NCI-H1436 (cell line): ENCODE results near the gene ULK3.

Experiments used
- DNase-seq: peaks from one replicate; lab custom pipeline; 2025; lab: John Stamatoyannopoulos, UW

ULK3 gene

DNA sequence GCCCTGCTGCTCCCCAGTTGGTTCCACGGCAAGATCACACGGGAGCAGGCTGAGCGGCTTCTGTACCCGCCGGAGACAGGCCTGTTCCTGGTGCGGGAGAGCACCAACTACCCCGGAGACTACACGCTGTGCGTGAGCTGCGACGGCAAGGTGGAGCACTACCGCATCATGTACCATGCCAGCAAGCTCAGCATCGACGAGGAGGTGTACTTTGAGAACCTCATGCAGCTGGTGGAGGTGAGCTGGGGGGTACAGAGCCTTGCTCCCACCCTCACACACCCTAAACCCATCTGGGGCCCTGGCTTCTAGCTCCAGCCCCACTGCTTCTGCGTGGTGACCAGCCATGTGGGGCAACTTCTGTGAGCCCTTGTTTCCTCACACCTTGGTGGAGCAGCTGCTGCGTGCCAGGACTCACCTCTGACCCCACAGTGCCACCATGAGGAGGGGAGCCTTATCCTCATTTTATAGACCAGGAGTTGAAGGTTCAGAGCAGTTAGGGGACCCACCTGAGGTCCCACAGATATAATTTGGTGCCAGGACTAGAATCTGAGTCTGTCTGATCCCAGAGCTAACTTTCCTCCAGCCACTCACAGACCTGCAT, 43.6 kb downstream of the ULK3 start:
- DNase-seq: no peak

GRCh38 chr15:74798388-74799254, 44.3 kb downstream of the ULK3 start:
- no peak for DNase-seq

DNA sequence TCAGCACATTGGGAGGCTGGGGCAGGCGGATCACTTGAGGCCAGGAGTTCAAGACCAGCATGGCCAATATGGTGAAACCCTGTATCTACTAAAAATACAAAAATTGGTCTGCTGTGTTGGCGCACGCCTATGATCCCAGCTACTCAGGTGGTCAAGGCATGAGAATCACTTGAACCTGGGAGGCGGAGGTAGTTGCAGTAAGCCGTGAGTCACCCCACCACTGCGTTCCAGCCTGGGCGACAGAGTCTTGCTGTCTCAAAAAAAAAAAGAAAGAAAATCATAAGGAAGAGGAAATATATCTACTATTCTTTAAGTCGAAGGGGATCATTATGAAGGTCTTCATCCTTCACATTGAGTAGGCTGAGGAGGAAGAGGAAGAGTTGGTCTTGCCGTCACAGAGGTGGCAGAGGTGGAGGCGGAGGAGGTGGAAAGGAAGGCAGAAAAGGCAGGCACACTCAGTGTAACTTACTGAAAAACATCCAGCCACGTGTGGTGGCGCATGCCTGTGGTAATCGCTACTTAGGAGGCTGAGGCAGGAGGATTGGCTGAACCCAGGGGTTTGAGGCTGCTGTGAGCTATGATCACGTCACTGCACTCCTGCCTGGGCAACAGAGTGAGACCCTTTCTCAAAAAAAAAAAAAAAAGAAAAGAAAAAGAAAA, 46.9 kb downstream of the ULK3 start:
- DNase-seq: no peak

GRCh38 chr15:74794970-74795349, 48.0 kb downstream of the ULK3 start:
- no peak for DNase-seq

GRCh38 chr15:74794248-74794969, 48.5 kb downstream of the ULK3 start:
- no peak for DNase-seq

DNA sequence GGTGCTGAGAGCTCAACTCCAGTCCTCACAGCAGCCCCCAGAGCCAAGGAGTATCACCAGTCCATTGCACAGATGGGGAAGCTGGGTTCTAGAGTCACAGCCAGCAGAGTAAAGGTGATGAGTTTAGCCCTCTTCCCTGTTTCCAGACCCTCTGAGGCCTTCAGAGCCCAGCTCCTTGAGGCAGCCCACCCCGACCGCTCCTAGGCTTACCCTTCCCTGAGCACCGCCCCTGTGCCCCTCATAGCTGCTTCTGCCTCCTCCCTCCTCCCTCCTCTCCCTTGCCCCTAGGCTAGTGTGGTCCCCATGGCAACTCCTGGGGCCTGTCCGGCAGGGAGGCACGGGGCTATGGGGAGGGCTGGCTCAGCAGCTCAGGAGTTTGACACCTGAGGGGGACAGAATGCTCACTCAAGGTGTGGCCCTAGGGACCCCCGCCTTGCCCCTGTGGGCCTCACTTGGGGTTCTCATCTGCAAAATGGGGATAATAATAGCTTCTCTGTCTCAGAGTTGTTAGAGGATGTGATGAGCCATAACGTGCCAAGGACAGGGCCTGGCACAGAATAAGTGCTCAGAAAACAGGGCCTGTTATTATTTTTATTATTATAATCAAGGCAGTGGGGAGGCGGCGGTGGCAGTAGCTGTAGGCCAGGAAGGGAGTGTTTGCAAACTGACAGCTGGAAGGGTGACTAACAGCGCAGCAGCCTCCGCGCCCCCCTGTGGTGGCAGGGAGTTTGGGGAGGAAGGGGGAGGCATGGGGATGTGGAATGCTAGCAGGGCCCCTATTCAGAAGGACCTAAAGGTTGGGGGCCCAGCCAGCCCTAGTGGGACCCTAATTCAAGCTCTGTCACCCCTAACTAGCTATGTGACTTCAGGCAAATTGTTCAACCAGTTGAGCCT, 49.6 kb downstream of the ULK3 start:
- no peak for DNase-seq

DNA sequence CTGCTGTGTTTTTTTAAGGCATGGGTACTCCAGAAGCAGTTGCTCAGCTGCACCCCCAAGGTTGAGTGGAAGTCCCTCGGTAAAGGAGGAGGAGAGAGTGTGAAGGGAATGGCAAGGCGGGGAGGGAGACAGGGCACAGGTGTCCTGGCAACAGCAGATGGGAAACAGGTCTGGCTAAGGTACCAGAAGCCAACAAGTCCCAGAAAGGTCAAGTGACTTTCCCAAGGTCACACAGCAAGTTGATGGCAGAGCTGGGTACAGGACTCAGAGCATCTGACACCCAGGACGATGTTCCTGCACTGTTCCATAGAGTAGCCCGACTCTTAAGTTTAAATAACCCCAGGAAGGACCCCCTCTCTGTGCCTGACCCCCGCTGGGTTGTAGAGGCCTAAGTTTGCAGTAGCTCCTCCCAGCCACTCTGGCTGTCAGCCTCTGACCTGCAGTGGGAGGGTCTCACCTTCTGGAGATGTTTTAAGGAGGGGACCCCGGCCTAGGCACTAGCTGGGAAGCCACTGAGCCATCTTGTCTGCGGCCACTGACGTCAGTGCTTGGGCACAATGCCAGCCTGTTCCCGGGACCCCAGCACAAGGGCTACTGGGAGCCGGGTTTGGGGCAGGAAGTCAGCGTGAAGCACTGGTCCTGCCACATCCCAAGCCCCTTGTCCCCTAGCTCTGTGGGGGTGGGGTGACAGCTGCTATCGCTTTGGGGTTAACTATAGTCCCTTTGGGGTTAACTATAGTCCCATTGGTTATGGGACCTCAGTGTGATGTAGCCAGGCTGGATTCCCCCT, 50.5 kb downstream of the ULK3 start:
- DNase-seq: no peak

DNA sequence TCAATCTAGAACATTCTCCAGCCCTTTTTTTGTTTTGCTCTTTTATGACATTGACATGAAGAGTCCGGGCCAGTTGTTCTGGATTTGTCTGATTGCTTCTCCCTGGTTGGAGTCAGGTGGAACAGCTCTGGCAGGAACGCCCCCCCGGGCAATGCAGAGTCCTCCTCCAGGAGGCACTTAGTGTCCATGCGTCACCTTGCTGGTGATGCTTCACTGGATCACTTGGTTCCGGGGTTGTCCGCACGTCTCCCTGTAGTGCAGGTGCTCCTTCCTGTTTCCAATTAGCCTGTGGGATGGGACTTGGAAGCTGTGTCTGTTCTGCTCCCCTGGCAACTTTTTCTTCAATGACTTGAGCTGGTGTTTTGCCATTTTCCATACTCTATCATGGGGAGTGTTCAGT, 51.3 kb downstream of the ULK3 start:
- no peak for DNase-seq

GRCh38 chr15:74791007-74791406, 51.9 kb downstream of the ULK3 start:
- no peak for DNase-seq

DNA sequence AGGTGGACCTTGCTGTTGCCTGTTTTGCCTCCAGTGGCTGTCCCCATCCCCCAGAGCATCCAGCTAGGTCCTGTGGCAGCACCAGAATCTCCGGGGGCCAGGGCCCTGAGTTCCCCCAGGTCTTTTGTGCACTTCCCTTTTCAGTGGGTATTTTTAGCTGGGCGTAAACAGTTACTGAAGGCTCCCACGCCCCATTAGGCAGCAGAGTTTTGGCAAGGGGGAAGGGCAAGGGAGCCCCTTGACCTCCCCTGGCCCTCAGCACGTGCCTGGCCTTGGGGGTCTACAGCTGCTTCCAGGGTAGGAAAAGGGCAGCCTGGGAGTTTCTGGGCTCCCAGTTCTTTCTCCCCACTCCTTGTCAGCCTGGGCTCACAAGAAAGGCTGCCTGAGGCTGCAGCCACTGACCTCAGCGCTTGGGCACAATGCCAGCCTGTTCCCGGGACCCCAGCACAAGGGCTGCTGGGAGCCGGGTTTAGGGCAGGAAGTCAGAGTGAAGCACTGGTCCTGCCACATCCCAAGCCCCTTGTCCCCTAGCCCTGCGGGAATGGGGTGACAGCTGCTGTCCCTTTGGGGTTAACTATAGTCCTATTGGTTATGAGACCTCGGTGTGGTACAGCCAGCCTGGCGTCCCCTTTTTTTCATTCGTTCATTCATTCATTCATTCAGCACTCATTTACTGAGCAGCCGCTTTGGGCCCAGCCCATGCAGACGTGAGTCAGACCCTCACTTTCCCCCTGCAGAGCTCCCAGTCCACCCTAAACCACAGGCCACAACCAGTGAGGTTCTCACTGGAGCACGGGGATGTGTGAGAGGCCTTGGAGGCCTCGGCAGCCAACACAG, 52.7 kb downstream of the ULK3 start:
- no peak for DNase-seq

DNA sequence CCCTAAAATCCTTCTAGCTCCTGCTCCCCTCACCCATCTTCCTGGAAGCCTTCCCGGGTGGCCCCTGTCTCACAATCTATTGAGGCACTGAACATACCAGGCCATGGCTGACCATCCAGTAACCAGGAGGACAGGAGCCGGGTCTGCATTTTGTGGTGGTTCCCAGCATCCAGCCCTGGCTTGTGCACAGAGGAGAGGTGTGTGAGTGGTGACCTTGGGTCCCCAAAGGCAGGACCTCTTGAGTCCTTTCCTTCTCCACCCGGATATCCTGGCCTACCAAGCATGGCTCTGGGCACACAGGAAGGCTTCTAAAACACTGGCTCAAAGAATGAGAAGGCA, 53.2 kb downstream of the ULK3 start:
- no peak for DNase-seq

- DNase-seq: no peak
Observed at GRCh38 chr15:74789171-74789631, 53.8 kb downstream of the ULK3 start.

DNA sequence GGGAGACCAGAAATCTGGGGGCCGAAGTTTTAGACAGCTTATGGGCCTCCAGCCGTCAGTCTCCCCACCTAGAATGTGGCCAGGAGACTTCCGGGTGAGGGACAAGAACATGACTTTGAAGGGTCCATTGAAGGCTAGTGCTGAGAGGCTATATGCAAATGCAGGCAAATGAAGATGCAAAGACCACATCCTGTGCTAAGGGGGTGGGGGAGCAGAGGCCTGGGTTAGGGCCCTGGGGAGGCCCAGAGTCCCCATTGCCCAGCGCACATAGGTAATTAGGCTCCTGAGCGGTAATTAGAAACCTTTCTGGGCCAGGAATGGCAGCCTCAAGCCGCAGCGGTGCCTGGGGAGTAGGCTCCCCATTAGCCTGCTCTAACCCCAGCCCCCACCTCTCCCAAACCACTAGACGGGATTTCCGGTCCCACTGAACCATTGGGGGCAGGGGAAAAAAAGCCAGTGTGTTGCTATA, 54.2 kb downstream of the ULK3 start:
- peak; percentile 28 for DNase-seq

DNA sequence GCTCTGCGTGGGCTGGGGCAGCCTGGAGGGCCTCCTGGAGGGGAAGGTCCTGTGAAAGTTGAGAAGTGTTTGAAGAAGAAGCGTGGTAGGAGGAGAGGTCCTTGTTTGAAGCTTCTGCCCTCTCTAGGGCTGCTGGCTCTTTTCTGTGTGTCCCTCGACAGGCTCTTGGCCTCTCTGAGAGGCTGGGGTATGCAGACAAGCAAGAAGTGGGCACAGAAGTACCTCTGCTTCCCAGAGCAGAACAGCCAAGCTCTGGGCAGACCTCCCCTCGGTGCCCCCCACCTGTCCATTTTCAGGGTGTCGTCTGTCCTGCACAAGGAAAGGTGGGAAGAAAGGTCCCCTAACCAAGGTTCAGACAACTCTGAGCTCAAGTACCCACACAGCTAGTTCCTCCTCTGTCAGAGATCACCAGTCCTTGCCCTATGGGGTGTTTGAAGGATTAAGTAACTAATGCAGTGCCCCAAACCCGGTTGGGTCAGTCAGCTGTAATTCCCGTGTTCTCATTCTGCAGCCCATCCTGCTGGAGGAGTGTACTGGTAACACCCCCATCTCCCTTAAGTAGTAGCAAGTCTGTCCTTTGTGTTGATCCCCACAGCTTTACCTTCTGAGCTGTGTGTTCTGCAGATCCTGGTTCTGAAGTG, 54.8 kb downstream of the ULK3 start:
- no peak for DNase-seq

GRCh38 chr15:74787251-74788041, 55.5 kb downstream of the ULK3 start:
- peak; percentile 49 for DNase-seq

GRCh38 chr15:74786551-74787165, 56.3 kb downstream of the ULK3 start:
- DNase-seq: no peak
